Lower lobe of right lung (tissue), 2 donors: Measurements from ENCODE around the gene AQP12A. TPM values are rescaled to one million over a fixed set of nuclear protein-coding genes. Genes with fewer than 3 reads are reported as not detected.

ENCODE experiments used
- ATAC-seq, 2 donors: fragments of 200-7000 bp; cut with Tn5 transposase; one replicate each; pipeline ENCODE4 v1.9.1; 2020 to 2022; ENCODE audit warnings: mild to moderate bottlenecking in 2 of 2, moderate library complexity in 2 of 2
- DNase-seq: peaks from one replicate; pipeline ENCODE4 v3.0.0-alpha.2; 2020
- H3K27ac ChIP-seq: fragments of 200-600 bp; one replicate; pipeline ENCODE4 v1.8.0; 2022
- H3K27me3 ChIP-seq: fragments of 200-600 bp; one replicate; pipeline ENCODE4 v1.8.0; 2022; ENCODE audit warnings: low read depth
- H3K36me3 ChIP-seq: fragments of 200-600 bp; one replicate; pipeline ENCODE4 v1.8.0; 2022; ENCODE audit warnings: mild to moderate bottlenecking
- H3K4me1 ChIP-seq: fragments of 200-600 bp; one replicate; pipeline ENCODE4 v1.8.0; 2022
- H3K4me3 ChIP-seq: fragments of 200-600 bp; one replicate; pipeline ENCODE4 v1.8.0; 2022; ENCODE audit warnings: mild to moderate bottlenecking
- H3K9me3 ChIP-seq: fragments of 200-600 bp; one replicate; pipeline ENCODE4 v1.8.0; 2022
- CTCF ChIP-seq: fragments of 200-600 bp; IDR thresholded peaks from one replicate; pipeline ENCODE4 v1.8.0; 2022; ENCODE audit warnings: antibody characterized with exemption, mild to moderate bottlenecking
- intact Hi-C: fragments of 100-400 bp; cut with DNase I; formaldehyde crosslinking; loops from one replicate; pipeline ENCODE4 v1.11.0; 2022
- total RNA-seq: library from RNA; stranded (reverse); fragmentation: NEBNext Ultra II Directional; extraction: Animal tissue kit (Norgen Biotek cat#: 25700); gene quantifications from one replicate; pipeline ENCODE4 v1.2.1, GENCODE V29; 2021
- donor health status: DM: no; HTN: yes; CAD: no; lungs with severe emphysema.

AQP12A gene
- total RNA-seq, 1 donor from 2014 or later, result not detected

GRCh38 chr2:240704651-240705050, 13.0 kb downstream of the AQP12A start:
- no peaks in the 10 kb centered on the region for H3K36me3 ChIP-seq
- no peaks in the 10 kb centered on the region for H3K4me1 ChIP-seq
- H3K4me3 ChIP-seq, result no peak overlapping the region
- no peaks in the 10 kb centered on the region for H3K9me3 ChIP-seq
- intact Hi-C loops, result no loop called here
- peaks cover 27% of the 10 kb centered on the region for H3K27me3 ChIP-seq
- no peak for TF ChIP-seq CTCF
- H3K27ac ChIP-seq, result no peak overlapping the region
- DNase-seq, result no peak
- ATAC-seq, result no peak

- H3K27me3 ChIP-seq, result peaks cover 30% of the 10 kb centered on the region
- H3K36me3 ChIP-seq, result no peaks in the 10 kb centered on the region
- intact Hi-C loops, result no loop called here
Measured at GRCh38 chr2:240705204-240705791, 13.6 kb downstream of the AQP12A start.

GRCh38 chr2:240707043-240707756, 15.5 kb downstream of the AQP12A start:
- H3K9me3 ChIP-seq, result no peaks in the 10 kb centered on the region
- DNase-seq, result no peak
- intact Hi-C loops, result no loop called here
- H3K36me3 ChIP-seq, result no peaks in the 10 kb centered on the region
- no peak overlapping the region for H3K4me3 ChIP-seq
- H3K27ac ChIP-seq, result no peak overlapping the region
- H3K4me1 ChIP-seq, result no peaks in the 10 kb centered on the region
- ATAC-seq, result no peak
- TF ChIP-seq CTCF, result no peak
- H3K27me3 ChIP-seq, result peaks cover 22% of the 10 kb centered on the region

More at GRCh38 chr2:240705204-240705791, 13.6 kb downstream of the AQP12A start:
- ATAC-seq (no peak), DNase-seq (no peak)
- H3K27ac ChIP-seq, result no peak overlapping the region
- TF ChIP-seq CTCF, result no peak
- no peak overlapping the region for H3K4me3 ChIP-seq
- no peaks in the 10 kb centered on the region for H3K4me1 ChIP-seq
- H3K9me3 ChIP-seq, result no peaks in the 10 kb centered on the region

GRCh38 chr2:240707821-240708220, 16.2 kb downstream of the AQP12A start:
- no peak for DNase-seq
- intact Hi-C loops, result no loop called here
- ATAC-seq, result no peak
- H3K4me1 ChIP-seq, result no peaks in the 10 kb centered on the region
- H3K36me3 ChIP-seq, result no peaks in the 10 kb centered on the region
- H3K27me3 ChIP-seq, result peaks cover 20% of the 10 kb centered on the region
- H3K27ac ChIP-seq, result no peak overlapping the region
- TF ChIP-seq CTCF, result no peak
- H3K4me3 ChIP-seq, result no peak overlapping the region
- no peaks in the 10 kb centered on the region for H3K9me3 ChIP-seq

- no peak for TF ChIP-seq CTCF
- H3K36me3 ChIP-seq, result no peaks in the 10 kb centered on the region
- no peak overlapping the region for H3K27ac ChIP-seq
- no peaks in the 10 kb centered on the region for H3K4me1 ChIP-seq
- no peak overlapping the region for H3K4me3 ChIP-seq
- no peaks in the 10 kb centered on the region for H3K9me3 ChIP-seq
- DNase-seq (no peak), ATAC-seq (no peak)
- intact Hi-C loops, result no loop called here
- H3K27me3 ChIP-seq, result peaks cover 15% of the 10 kb centered on the region
Measured at GRCh38 chr2:240708457-240708856, 16.8 kb downstream of the AQP12A start.
